ENCODE results near the gene CDK11A. TPM values are rescaled to one million over a fixed set of nuclear protein-coding genes. Genes with fewer than 3 reads are reported as not detected.

Gene CDK11A
- polyA plus RNA-seq, 1 of the 3 experiments (the other 2 are of a cell fraction), result 24.0 TPM

DNA sequence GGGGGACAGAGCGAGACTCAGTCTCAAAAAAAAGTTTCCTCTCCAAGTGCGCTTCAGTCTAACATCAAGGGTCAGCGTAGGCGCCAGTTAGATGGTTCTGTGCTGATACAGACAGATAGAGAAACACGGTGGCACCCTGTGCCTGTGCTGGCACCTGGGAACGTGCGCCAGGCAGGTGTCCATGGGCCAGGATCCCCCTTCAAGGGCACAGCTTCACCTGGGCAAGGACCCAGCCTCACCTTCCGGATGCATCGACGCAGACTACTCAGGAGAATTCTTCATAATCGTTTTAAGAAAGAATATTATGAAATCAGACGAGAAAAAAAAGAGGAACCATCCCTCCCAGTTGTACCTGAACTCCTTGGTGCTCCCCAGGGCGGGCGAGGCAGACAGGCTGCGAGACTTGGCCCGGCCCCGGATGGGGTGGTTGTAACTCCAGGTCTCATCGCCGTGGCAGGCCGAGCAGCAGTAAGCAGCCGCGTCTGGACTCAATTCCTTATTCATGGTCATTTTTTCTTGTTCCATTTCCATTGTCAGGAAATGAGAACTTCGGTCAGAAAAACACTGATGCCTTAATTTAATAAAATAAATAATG is 40.8 kb upstream of the CDK11A start:
- WGBS (ENCODE audit: low lambda C conversion rate), result 92% methylated on average over 20 of the region's 23 CpGs
- Histone ChIP-seq H3K4me1 (ENCODE audit: control insufficient read depth in 1 of 2, insufficient read depth in 2 of 2, low read depth in 1 of 2, low read length in 1 of 2) (no peaks in the 10 kb centered on the region), H3F3A (replicated peaks; ENCODE audit: insufficient read depth) (no peaks in the 10 kb centered on the region), H3K36me3 (replicated peaks in 1 of 2; ENCODE audit: control insufficient read depth in 1 of 2, insufficient read depth in 2 of 2, low read length in 1 of 2) (peaks cover 6 to 20% of the 10 kb centered on the region in 2 experiments), H3K9me2 (no peaks in the 10 kb centered on the region), H3K27ac (ENCODE audit: low read depth in 2 of 2, low read length in 1 of 2) (no peak overlapping the region), H3K4me3 (ENCODE audit: low read depth in 2 of 2, low read length in 1 of 2) (no peak overlapping the region), H3K4me2 (no peak overlapping the region), H4K20me1 (ENCODE audit: insufficient read depth) (no peaks in the 10 kb centered on the region), H3K9ac (no peak overlapping the region), H2AFZ (ENCODE audit: low read depth) (no peak overlapping the region), H3K79me2 (ENCODE audit: insufficient read depth) (peaks cover 69% of the 10 kb centered on the region), H3K27me3 (ENCODE audit: insufficient read depth) (no peaks in the 10 kb centered on the region), H3K9me3 (no peaks in the 10 kb centered on the region)
- ChIA-PET CTCF (interaction anchor here (1.7 kb wide), 1 partner anchor 144 kb away, joined by 5 read pairs; no protein-coding TSS in a partner anchor), POLR2A (no interaction called here)
- no peak for DNase-seq
- TF ChIP-seq, protein P1, sequence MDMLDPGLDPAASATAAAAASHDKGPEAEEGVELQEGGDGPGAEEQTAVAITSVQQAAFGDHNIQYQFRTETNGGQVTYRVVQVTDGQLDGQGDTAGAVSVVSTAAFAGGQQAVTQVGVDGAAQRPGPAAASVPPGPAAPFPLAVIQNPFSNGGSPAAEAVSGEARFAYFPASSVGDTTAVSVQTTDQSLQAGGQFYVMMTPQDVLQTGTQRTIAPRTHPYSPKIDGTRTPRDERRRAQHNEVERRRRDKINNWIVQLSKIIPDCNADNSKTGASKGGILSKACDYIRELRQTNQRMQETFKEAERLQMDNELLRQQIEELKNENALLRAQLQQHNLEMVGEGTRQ (IDR thresholded peaks at IDR 0.05; ENCODE audit: borderline replicate concordance, low read depth, low read length), result no peak
- TF ChIP-seq GATA2 (CRISPR knock-in tag; IDR thresholded peaks at IDR 0.05) (no peak), TCF12 (IDR thresholded peaks at IDR 0.05) (no peak), EP300 (IDR thresholded peaks at IDR 0.05; ENCODE audit: borderline replicate concordance in 1 of 2, low read depth in 1 of 2, low read length in 1 of 2) (no peak), NRF1 (IDR thresholded peaks at IDR 0.05; ENCODE audit: low read depth, low read length) (no peak), TEAD4 (IDR thresholded peaks at IDR 0.05; ENCODE audit: borderline replicate concordance, insufficient read depth) (no peak), EZH2phosphoT487 (IDR thresholded peaks at IDR 0.05; ENCODE audit: borderline replicate concordance, low read depth) (no peak)
- TF ChIP-seq, protein P2, sequence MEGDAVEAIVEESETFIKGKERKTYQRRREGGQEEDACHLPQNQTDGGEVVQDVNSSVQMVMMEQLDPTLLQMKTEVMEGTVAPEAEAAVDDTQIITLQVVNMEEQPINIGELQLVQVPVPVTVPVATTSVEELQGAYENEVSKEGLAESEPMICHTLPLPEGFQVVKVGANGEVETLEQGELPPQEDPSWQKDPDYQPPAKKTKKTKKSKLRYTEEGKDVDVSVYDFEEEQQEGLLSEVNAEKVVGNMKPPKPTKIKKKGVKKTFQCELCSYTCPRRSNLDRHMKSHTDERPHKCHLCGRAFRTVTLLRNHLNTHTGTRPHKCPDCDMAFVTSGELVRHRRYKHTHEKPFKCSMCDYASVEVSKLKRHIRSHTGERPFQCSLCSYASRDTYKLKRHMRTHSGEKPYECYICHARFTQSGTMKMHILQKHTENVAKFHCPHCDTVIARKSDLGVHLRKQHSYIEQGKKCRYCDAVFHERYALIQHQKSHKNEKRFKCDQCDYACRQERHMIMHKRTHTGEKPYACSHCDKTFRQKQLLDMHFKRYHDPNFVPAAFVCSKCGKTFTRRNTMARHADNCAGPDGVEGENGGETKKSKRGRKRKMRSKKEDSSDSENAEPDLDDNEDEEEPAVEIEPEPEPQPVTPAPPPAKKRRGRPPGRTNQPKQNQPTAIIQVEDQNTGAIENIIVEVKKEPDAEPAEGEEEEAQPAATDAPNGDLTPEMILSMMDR (IDR thresholded peaks at IDR 0.05), result no peak
- TF ChIP-seq, protein P3, sequence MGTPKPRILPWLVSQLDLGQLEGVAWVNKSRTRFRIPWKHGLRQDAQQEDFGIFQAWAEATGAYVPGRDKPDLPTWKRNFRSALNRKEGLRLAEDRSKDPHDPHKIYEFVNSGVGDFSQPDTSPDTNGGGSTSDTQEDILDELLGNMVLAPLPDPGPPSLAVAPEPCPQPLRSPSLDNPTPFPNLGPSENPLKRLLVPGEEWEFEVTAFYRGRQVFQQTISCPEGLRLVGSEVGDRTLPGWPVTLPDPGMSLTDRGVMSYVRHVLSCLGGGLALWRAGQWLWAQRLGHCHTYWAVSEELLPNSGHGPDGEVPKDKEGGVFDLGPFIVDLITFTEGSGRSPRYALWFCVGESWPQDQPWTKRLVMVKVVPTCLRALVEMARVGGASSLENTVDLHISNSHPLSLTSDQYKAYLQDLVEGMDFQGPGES (IDR thresholded peaks at IDR 0.05; ENCODE audit: low read depth, low read length), result no peak
- TF ChIP-seq, protein P4, sequence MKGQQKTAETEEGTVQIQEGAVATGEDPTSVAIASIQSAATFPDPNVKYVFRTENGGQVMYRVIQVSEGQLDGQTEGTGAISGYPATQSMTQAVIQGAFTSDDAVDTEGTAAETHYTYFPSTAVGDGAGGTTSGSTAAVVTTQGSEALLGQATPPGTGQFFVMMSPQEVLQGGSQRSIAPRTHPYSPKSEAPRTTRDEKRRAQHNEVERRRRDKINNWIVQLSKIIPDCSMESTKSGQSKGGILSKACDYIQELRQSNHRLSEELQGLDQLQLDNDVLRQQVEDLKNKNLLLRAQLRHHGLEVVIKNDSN (IDR thresholded peaks at IDR 0.05; ENCODE audit: borderline replicate concordance, low read depth), result no peak

Measured in SK-N-SH (cell line).